22Rv1 (cell line): ENCODE data around the gene GALNT17.

ENCODE experiments used
- ZFX ChIP-seq: fragments of 450-650 bp; IDR thresholded peaks from 2 replicates; pipeline ENCODE4 v1.6.1; 2017; ENCODE audit warnings: antibody characterized with exemption, borderline replicate concordance
- TF ChIP-seq, protein P1 (sequence below): fragments of 450-650 bp; IDR thresholded peaks from 2 replicates; pipeline ENCODE4 v1.5.1; 2017; ENCODE audit warnings: mild to moderate bottlenecking

DNA sequence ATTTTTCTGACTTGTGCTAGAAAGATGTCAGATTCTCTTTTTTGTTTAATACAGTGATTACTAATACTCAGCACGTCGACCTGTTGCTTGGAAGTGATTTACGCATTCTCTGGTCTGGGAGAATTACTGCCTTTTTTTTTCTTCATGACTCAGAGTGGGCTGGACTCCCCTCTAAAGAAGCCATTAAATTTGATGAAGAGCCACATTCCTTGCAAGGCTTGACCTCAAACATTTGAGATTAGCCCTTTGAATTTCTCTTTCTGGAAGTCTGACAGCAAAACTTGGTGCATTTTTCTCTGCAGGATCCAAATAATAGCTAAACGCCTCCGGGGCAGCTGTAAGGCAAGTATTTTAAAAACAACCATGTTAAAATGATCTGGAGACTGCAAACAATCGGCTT, 171.6 kb downstream of the GALNT17 start:
- TF ChIP-seq, protein P1, sequence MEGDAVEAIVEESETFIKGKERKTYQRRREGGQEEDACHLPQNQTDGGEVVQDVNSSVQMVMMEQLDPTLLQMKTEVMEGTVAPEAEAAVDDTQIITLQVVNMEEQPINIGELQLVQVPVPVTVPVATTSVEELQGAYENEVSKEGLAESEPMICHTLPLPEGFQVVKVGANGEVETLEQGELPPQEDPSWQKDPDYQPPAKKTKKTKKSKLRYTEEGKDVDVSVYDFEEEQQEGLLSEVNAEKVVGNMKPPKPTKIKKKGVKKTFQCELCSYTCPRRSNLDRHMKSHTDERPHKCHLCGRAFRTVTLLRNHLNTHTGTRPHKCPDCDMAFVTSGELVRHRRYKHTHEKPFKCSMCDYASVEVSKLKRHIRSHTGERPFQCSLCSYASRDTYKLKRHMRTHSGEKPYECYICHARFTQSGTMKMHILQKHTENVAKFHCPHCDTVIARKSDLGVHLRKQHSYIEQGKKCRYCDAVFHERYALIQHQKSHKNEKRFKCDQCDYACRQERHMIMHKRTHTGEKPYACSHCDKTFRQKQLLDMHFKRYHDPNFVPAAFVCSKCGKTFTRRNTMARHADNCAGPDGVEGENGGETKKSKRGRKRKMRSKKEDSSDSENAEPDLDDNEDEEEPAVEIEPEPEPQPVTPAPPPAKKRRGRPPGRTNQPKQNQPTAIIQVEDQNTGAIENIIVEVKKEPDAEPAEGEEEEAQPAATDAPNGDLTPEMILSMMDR, result no peak
- no peak for TF ChIP-seq ZFX
